HG03175 (cell line): ENCODE results near the gene SEL1L2.
A peak's percentile ranks its signal among the peaks of the same experiment; 100 is the strongest.

Source experiments
- ATAC-seq: cut with Tn5 transposase; IDR thresholded peaks from one replicate; pipeline ENCODE4 v1.9.1; 2021; ENCODE audit warnings: mild to moderate bottlenecking, moderate library complexity; ENCODE audit not compliant: unreplicated experiment

Gene SEL1L2

DNA sequence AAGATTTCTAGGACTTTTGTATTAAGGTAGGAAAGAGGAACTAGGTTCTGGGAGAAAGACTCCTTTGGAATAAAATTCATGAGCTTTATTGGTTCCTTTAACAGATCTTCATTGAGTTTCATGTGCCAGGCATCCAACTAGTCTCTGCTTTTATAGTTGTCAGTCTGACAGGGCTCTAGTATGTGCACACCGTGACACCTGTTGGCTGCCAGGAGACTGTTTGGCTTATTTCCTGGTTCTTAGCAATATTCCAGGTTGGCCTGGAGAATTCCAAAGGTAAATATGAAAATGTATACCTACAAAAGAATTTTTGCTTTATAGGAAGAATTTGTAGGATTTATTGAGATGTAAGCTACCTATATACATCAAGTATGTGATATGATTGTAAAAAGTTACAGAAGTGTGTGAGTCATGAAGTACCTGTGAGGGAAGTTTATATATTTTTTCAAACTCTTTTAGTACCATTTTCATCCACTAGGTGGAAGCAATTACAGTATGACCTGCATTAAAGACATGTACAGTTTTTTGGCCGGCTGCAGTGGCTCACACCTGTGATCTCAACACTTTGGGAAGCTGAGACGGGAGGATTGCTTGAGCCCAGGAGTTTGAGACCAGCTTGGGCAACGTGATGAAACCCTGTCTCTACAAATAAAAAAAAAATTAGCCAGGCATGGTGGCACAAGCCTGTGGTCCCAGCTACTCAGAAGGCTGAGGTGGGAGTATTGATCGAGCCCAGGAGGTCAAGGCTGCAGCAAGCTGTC, 170.3 kb downstream of the SEL1L2 start:
- peak; percentile 84 for ATAC-seq

- ATAC-seq = no peak
Measured at GRCh38 chr20:13817342-13817741, 173.1 kb downstream of the SEL1L2 start.

- no peak for ATAC-seq
Measured at GRCh38 chr20:13816757-13817156, 173.7 kb downstream of the SEL1L2 start.

GRCh38 chr20:13814672-13815071, 175.7 kb downstream of the SEL1L2 start:
- no peak for ATAC-seq

DNA sequence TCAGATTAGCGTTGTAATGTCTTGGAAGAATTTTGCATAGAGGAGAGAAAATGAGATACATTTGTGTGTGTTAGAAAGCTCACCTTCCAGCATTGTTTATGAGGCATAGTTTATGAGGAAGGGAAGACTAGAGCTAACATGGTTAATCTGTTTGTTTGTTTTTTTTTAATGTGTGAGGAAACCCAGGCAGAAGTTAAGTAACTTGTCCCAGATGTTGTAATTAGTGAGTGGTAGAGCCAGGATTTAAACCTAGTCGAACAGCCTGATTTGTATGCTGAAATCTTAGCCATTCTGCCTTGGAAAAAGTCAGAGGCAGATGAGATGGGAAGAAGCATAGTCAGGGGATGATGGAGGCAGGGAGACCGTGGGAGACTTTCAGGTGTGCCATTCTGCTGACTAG, 176.5 kb downstream of the SEL1L2 start:
- ATAC-seq = no peak

DNA sequence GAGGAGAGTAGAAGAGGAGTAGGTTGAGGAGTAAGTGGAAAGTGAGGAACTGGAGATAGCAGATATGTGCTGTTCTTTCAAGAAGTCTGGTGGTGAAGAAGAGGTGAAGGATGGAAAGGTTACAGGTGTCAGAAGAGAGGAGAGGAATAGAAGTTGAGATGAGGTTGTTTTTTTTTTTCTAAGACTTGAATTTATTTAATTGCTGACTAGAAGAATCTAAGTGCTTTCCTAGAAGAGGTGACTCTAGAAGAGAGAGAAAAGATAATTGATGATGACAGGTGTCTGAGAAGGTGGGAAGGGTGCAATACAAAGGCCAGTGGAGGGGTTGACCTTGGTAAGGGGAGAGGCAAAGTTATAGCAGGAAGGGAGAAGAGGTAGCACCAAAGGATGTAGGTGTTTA, 180.0 kb downstream of the SEL1L2 start:
- ATAC-seq = no peak

- ATAC-seq = no peak
Measured at GRCh38 chr20:13809855-13810254, 180.6 kb downstream of the SEL1L2 start.

DNA sequence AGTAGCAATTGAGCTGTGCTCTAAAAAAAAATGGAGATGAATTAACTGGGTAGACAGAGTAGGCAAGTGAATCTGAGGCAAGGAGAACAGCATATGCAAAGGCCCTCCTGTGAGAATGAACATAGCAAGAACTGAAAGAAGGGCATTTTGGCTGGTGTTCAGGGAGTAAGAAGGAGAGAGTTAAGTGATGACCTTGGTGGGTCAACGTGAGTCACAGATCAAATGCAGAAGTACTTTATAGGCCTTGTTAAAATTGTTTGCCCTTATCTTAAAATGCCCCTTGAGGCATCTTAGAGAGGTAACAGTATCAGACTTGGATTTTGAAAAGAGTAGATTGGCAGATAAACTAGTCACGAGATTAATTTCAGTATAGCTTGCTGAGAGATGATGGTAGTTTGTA, 181.0 kb downstream of the SEL1L2 start:
- no peak for ATAC-seq

DNA sequence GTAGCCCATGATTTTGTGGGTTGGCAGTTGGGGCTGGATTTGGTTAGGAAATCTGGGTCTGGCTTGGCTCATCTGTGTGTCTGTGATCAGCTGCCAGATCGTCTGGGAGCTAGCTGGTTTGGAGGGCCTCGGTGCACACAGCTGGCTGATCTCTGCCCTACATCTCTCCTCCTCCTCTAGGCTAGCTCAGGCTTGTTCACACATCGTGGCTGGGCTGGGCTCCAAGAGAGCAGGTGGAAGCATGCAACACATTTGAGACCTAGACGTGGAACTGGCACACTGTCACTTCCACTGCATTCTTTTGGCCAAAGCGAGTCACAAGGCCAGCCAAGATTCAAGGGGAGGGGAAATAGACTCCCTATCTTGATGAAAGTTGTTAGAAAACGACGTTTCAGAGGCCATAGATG, 189.7 kb downstream of the SEL1L2 start:
- ATAC-seq = no peak

- no peak for ATAC-seq
Measured at GRCh38 chr20:13799974-13800373, 190.4 kb downstream of the SEL1L2 start.
